Osteocyte (in vitro differentiated cells): ENCODE data around the gene ECSIT. TPM values are rescaled to one million over a fixed set of nuclear protein-coding genes. Genes with fewer than 3 reads are reported as not detected.
"Not testable (repeated sequence)": the region's sequence is repeated elsewhere in the genome, so short reads cannot be mapped to it uniquely, and the experiment has no call there.

ENCODE experiments used
- DNase-seq: peaks from one replicate; pipeline ENCODE4 v3.0.0; 2021; ENCODE audit warnings: mixed read lengths; ENCODE audit not compliant: unreplicated experiment; ENCODE audit errors: extremely low spot score
- H3K27ac Mint-ChIP-seq: one replicate; pipeline ENCODE4 v1.8.0; 2021; ENCODE audit warnings: mild to moderate bottlenecking, mixed read lengths; ENCODE audit not compliant: unreplicated experiment
- H3K27me3 Mint-ChIP-seq: one replicate; pipeline ENCODE4 v1.8.0; 2021; ENCODE audit warnings: mixed read lengths; ENCODE audit not compliant: unreplicated experiment
- H3K36me3 Mint-ChIP-seq: one replicate; pipeline ENCODE4 v1.8.0; 2021; ENCODE audit warnings: mixed read lengths; ENCODE audit not compliant: unreplicated experiment
- H3K4me1 Mint-ChIP-seq: one replicate; pipeline ENCODE4 v1.8.0; 2021; ENCODE audit warnings: mixed read lengths; ENCODE audit not compliant: unreplicated experiment
- H3K4me3 Mint-ChIP-seq: one replicate; pipeline ENCODE4 v1.8.0; 2021; ENCODE audit warnings: mild to moderate bottlenecking, moderate library complexity, mixed read lengths; ENCODE audit not compliant: unreplicated experiment
- H3K9me3 Mint-ChIP-seq: one replicate; pipeline ENCODE4 v1.8.0; 2021; ENCODE audit warnings: mixed read lengths; ENCODE audit not compliant: unreplicated experiment
- CTCF ChIP-seq: fragments of 200-600 bp; sonication (generic); IDR thresholded peaks from 2 replicates; pipeline ENCODE4 v1.5.0; 2021; ENCODE audit warnings: antibody characterized with exemption, mild to moderate bottlenecking, moderate library complexity
- total RNA-seq: library from RNA; stranded (reverse); gene quantifications from 2 replicates; pipeline ENCODE4 v1.2.1, GENCODE V29; 2021

The ECSIT gene
- total RNA-seq, 1 donor from 2014 or later, result 30.0 TPM

- peaks cover 30% of the 10 kb centered on the region for H3K27me3 Mint-ChIP-seq
- no peaks in the 10 kb centered on the region for H3K36me3 Mint-ChIP-seq
- DNase-seq, result no peak
- H3K4me3 Mint-ChIP-seq, result peak overlapping the region; percentile 14
- TF ChIP-seq CTCF, result no peak
- H3K4me1 Mint-ChIP-seq, result peaks cover 16% of the 10 kb centered on the region
- H3K27ac Mint-ChIP-seq, result no peak overlapping the region
- no peaks in the 10 kb centered on the region for H3K9me3 Mint-ChIP-seq
These were observed 49.6 kb downstream of the ECSIT start for GRCh38 chr19:11479090-11479897.

- DNase-seq, result no peak
- Mint-ChIP-seq H3K36me3 (no peaks in the 10 kb centered on the region), H3K4me1 (peaks cover 16% of the 10 kb centered on the region), H3K27ac (no peak overlapping the region), H3K4me3 (no peak overlapping the region), H3K27me3 (peaks cover 33% of the 10 kb centered on the region), H3K9me3 (no peaks in the 10 kb centered on the region)
- no peak for TF ChIP-seq CTCF
These were observed 50.5 kb downstream of the ECSIT start for GRCh38 chr19:11478167-11479089.

GRCh38 chr19:11475861-11476260, 53.1 kb downstream of the ECSIT start:
- Mint-ChIP-seq H3K36me3 (no peaks in the 10 kb centered on the region), H3K27me3 (peaks cover 25% of the 10 kb centered on the region), H3K27ac (no peak overlapping the region), H3K4me1 (peaks cover 4% of the 10 kb centered on the region), H3K9me3 (no peaks in the 10 kb centered on the region), H3K4me3 (no peak overlapping the region)
- TF ChIP-seq CTCF, result no peak
- no peak for DNase-seq

- DNase-seq, H3K27ac Mint-ChIP-seq, H3K4me1 Mint-ChIP-seq, H3K4me3 Mint-ChIP-seq, H3K9me3 Mint-ChIP-seq, H3K36me3 Mint-ChIP-seq: not testable (repeated sequence)
- peaks cover 25% of the 10 kb centered on the region for H3K27me3 Mint-ChIP-seq
These were observed 53.6 kb downstream of the ECSIT start for GRCh38 chr19:11475343-11475742.

- Mint-ChIP-seq H3K27me3 (peaks cover 19% of the 10 kb centered on the region), H3K4me3 (no peak overlapping the region), H3K27ac (no peak overlapping the region), H3K9me3 (no peaks in the 10 kb centered on the region), H3K36me3 (no peaks in the 10 kb centered on the region), H3K4me1 (no peaks in the 10 kb centered on the region)
- no peak for TF ChIP-seq CTCF
- DNase-seq, result no peak
These were observed 55.2 kb downstream of the ECSIT start for GRCh38 chr19:11473725-11474124.

GRCh38 chr19:11468266-11468845, 60.6 kb downstream of the ECSIT start:
- H3K27ac Mint-ChIP-seq, H3K36me3 Mint-ChIP-seq, DNase-seq, H3K4me3 Mint-ChIP-seq, H3K4me1 Mint-ChIP-seq, H3K27me3 Mint-ChIP-seq, H3K9me3 Mint-ChIP-seq: not testable (repeated sequence)
